ENCODE data around the gene MAGI3.

Gene MAGI3

DNA sequence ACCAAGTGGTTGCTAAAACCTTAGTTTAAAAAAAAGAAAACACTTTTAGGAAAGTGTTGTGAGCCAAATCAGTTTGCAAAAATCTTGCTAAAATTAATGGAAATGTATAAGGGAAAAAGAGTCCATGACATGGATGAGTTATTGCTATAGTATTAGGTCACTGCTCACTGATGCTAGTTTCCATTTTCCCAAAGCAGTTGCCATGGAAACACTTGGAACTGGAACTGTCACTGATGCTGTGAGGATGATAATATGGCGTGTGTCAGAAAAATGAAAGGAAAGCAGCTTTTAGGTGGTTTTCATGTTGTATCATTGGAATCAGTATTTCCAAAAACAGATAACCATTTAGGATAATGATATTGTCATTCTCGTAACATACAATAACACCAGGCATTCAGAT, 264.6 kb downstream of the MAGI3 start:
- DNase-seq (ENCODE audit: low read depth in 2 of 2), result no peak

- no peak for DNase-seq (ENCODE audit: low read depth in 2 of 2)
Measured at GRCh38 chr1:113657126-113657525, 266.8 kb downstream of the MAGI3 start.

DNA sequence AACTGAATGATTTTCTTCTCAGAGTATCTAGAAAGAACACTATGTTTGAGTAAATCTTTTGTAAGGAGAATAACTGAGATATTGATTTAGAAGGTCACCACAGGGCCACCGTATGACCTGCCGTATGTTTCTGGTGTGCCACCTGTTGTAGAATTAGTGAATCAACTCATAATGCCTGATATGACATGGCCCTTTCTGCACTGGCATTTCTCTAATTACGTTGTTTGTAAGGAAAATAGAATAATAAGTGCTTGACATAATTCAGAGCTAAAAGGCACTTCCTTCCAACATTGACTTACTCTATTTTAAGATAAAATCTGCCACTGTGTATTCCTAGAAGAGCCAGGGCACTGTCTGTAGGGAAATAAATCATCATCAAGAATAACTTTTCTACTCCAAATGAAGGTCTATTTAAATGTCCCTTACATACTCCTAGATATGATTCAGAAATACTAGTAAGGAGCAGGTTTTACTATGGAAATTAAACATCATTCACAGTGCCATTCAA, 267.3 kb downstream of the MAGI3 start:
- DNase-seq (ENCODE audit: low read depth in 2 of 2), result no peak

DNA sequence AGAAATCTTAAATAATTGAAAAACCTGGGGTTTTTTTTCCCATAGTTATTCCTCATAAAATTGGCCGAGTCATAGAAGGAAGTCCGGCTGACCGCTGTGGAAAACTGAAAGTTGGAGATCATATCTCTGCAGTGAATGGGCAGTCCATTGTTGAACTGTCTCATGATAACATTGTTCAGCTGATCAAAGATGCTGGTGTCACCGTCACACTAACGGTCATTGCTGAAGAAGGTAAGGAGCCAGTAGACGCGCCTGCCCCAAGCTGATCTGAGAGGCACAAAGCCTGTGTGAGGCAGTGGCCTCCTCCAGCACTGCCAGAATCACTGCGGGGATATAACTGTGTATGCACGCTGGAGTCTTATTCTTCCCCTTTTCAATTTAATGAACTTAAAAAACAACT, 268.7 kb downstream of the MAGI3 start:
- no peak for DNase-seq (ENCODE audit: low read depth in 2 of 2)

- DNase-seq (ENCODE audit: low read depth in 2 of 2), result no peak
Measured at GRCh38 chr1:113659556-113659955, 269.2 kb downstream of the MAGI3 start.

- DNase-seq (ENCODE audit: low read depth in 2 of 2), result no peak
Measured at GRCh38 chr1:113660088-113660487, 269.8 kb downstream of the MAGI3 start.

- no peak for DNase-seq (ENCODE audit: low read depth in 2 of 2)
Measured at GRCh38 chr1:113662101-113662500, 271.8 kb downstream of the MAGI3 start.

DNA sequence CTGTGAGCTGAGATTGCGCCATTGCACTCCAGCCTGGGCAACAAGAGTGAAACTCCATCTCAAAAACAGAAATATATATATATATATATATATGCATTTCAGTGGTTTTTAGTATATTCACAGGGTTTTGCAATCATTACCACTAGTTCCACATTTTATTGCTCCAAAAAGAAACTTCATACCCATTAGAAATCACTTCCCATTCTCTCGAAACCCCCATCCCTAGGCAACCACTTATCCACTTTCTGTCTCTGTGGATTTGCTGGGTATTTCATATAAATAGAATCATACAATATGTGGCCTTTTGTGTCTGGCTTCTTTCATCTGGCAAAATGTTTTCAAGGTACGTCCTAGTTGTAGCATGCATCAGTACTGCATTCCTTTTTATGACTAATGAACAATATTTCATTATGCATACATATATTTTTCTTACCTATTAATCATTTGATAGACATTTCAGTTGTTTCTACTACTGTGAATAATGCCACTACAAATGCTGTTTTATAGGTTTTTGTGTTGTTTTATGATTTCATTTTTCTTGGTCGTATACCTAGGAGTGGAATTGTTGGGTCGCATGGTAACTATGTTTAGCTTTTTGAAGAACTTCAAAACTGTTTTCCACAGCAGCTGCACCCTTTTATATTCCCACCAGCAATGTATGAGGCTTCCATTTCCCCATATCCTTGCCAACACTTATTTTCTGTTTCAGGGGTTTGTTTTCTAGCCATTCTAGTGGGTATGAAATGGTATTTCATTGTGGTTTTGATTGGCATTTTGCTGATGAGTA, 273.0 kb downstream of the MAGI3 start:
- no peak for DNase-seq (ENCODE audit: low read depth in 2 of 2)

GRCh38 chr1:113665071-113665470, 274.8 kb downstream of the MAGI3 start:
- no peak for DNase-seq (ENCODE audit: low read depth in 2 of 2)

DNA sequence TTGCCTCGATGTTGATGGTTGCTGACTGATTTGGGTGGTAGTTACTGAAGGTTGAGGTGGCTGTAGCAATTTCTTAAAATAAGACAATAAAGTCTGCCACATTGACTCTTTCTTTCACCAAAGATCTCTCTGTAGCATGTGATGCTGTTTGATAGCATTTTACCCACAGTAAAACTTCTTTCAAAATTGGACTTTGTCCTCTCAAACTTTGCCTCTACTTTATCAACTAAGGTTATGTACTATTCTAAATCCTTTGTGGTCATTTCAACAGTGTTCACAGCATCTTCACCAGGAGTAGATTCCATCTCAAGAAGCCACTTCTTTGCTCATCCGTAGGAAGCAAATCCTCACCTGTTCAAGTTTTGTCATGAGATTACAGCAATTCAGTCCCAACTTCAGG, 275.8 kb downstream of the MAGI3 start:
- DNase-seq (ENCODE audit: low read depth in 2 of 2), result no peak

DNA sequence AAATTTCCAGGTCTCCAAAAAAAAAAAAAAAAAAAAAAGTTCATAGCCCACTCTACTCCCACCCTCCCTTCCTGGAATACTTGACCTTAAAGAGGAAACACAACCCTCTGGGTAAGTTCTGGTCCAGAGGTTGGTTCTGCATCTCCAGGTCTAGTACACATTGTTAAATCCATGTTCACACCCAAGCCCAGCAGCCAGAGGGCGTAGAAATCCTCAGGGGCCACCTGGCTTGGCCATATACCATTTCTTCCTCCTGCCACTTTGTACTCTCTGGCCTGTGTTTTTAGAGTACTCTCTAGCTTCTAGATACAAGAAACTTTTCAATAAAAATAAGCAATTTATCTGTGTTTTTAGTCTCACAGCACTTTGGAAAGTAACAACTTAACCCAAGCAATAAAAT, 279.7 kb downstream of the MAGI3 start:
- no peak for DNase-seq (ENCODE audit: low read depth in 2 of 2)

- DNase-seq (ENCODE audit: low read depth in 2 of 2), result no peak
Measured at GRCh38 chr1:113670650-113671049, 280.3 kb downstream of the MAGI3 start.

GRCh38 chr1:113672491-113672890, 282.2 kb downstream of the MAGI3 start:
- DNase-seq (ENCODE audit: low read depth in 2 of 2), result no peak

DNA sequence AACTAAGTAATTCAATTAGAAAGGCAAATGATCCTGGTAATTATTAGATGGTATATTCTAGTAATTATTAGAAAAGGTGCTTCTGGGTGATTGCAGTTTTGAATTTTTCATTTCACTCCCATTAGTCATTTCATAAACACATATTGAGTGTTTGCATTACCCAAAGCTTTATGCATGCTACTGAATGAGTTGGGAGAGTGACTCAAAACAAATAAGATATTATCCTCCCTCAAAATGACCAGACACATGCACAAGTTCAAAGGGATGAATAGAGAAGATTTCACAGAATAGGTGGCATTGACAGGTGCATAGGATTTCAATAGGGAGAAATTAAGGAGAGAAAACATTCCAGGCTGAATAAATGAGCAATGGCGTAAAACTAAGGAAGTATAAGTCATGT, 284.3 kb downstream of the MAGI3 start:
- DNase-seq (ENCODE audit: low read depth in 2 of 2), result no peak

DNA sequence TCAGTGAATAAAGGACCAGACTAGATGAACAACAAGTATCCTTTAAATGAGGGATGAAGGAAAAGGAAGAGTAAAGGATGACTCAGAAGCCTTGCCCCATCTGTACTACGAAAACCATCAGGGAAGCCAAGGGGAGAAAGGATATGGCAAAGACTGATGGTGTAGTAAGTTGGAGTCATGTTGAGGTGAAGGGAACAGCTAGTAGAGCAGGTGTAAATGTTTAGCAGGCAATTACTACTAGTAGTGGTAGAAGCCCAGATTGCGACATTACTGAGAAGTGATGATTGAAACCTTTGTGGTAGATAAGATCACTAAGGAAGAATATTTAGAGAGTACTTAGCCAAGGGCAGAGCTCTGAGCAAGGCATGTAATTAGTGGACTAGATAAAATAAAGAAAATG, 285.0 kb downstream of the MAGI3 start:
- no peak for DNase-seq (ENCODE audit: low read depth in 2 of 2)

- DNase-seq (ENCODE audit: low read depth in 2 of 2), result no peak
Measured at GRCh38 chr1:113676524-113676923, 286.2 kb downstream of the MAGI3 start.

GRCh38 chr1:113677250-113678158, 287.2 kb downstream of the MAGI3 start:
- no peak for DNase-seq (ENCODE audit: low read depth in 2 of 2)

DNA sequence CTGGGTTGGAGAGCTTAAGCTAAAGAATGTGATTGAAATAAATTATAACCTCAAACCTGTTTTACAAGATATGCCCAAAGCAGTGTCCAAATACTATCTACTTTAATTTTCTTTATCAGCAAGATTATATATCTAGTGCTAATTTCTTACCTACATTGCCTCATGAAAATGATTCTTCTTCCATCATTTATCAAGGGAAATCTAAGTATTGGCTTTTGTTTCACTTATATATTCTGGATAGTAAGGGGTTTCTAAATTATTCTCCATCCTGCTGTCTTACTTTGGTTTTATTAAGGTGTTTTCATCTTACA, 287.8 kb downstream of the MAGI3 start:
- DNase-seq (ENCODE audit: low read depth in 2 of 2), result no peak

GRCh38 chr1:113681596-113682337, 291.5 kb downstream of the MAGI3 start:
- no peak for DNase-seq (ENCODE audit: low read depth in 2 of 2)

- no peak for DNase-seq (ENCODE audit: low read depth in 2 of 2)
Measured at GRCh38 chr1:113683384-113684152, 293.3 kb downstream of the MAGI3 start.

DNA sequence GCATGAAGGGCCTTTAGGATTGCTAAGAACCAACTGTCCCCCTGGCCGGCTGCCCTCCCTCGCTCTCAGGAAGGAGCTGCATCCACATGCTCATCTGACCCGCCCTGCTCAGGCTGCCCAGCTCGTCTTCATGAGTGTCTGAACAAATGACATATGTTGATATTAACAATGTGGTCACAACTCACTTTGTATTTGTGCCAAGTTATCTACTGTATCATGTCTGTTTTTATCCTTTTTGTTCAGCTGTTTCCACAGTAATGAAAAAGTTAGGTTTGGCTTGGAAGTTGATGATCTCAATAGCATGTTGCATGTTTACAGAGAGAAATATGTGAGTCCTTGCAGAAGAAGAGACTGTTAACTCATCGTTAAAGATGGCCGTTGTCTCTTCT, 293.8 kb downstream of the MAGI3 start:
- no peak for DNase-seq (ENCODE audit: low read depth in 2 of 2)

All from stimulated activated CD8-positive, alpha-beta memory T cell treated with anti-CD3 and anti-CD28 coated beads, Interleukin-7, amount 100 ng/mL, for 1 hour (primary cell).